Measurements from ENCODE around the gene LRRC36.

- TF ChIP-seq EZH2 (IDR thresholded peaks at IDR 0.05; ENCODE audit: low read length, unreplicated experiment) (no peak), CTCF (conservative IDR thresholded peaks at IDR 0.05; ENCODE audit: low read depth, low read length) (no peak), EZH2phosphoT487 (IDR thresholded peaks at IDR 0.05; ENCODE audit: borderline replicate concordance, low read length) (no peak)
Observed at GRCh38 chr16:67404740-67405226, 78.2 kb downstream of the LRRC36 start.

All from PC-3 (cell line).